Endothelial cell of umbilical vein (primary cell): ENCODE data around the gene GREB1.

Experiments used
- CTCF ChIP-seq, 2 donors: IDR thresholded peaks; 1 replicate in 1 of 2; 2 replicates in 1 of 2; pipeline ENCODE4 v1.5.1; 2011; ENCODE audit warnings: low read length in 2 of 2, mild to moderate bottlenecking in 2 of 2, moderate library complexity in 2 of 2, control low read depth in 1 of 2, inconsistent platforms in 1 of 2, low read depth in 1 of 2; ENCODE audit not compliant: insufficient read depth in 1 of 2; ENCODE audit errors: extremely low read depth in 1 of 2
- EZH2 ChIP-seq: IDR thresholded peaks from 2 replicates; pipeline ENCODE4 v1.6.1; 2012; ENCODE audit warnings: borderline replicate concordance, low read depth, mild to moderate bottlenecking, moderate library complexity, low read length, inconsistent platforms; ENCODE audit not compliant: severe bottlenecking
- GATA2 ChIP-seq: IDR thresholded peaks from 2 replicates; pipeline ENCODE4 v1.7.0; 2011; ENCODE audit warnings: low read depth, mild to moderate bottlenecking, moderate library complexity, mixed read lengths, low read length; ENCODE audit not compliant: insufficient read length, insufficient read depth
- MAX ChIP-seq: IDR thresholded peaks from 2 replicates; pipeline ENCODE4 v1.6.1; 2011; ENCODE audit not compliant: insufficient read depth, insufficient read length
- MYC ChIP-seq: IDR thresholded peaks from one replicate; pipeline ENCODE4 v1.6.1; 2011; ENCODE audit warnings: mild to moderate bottlenecking, low read depth, low read length
- POLR2A ChIP-seq: IDR thresholded peaks from 2 replicates; pipeline ENCODE4 v1.6.1; 2012; ENCODE audit warnings: low read depth, mild to moderate bottlenecking, control low read depth, low read length
- POLR2AphosphoS5 ChIP-seq: IDR thresholded peaks from 2 replicates; pipeline ENCODE4 v1.6.1; 2012; ENCODE audit warnings: low read depth, mild to moderate bottlenecking, control low read depth, low read length, moderate library complexity; ENCODE audit not compliant: insufficient read depth

- TF ChIP-seq CTCF (IDR thresholded peaks at IDR 0.05; ENCODE audit: extremely low read depth in 1 of 2, insufficient read depth in 1 of 2, low read depth in 1 of 2, low read length in 2 of 2): no peak
- no peak for TF ChIP-seq POLR2A
- no peak for TF ChIP-seq EZH2
- TF ChIP-seq MAX: no peak
- TF ChIP-seq POLR2AphosphoS5: no peak
- TF ChIP-seq GATA2: no peak
- no peak for TF ChIP-seq MYC
Measured at GRCh38 chr2:11506611-11506969, 27.3 kb upstream of the GREB1 start.
